ENCODE results near the gene AFF2. TPM values are rescaled to one million over a fixed set of nuclear protein-coding genes. Genes with fewer than 3 reads are reported as not detected.
"Not testable (repeated sequence)": the region's sequence is repeated elsewhere in the genome, so short reads cannot be mapped to it uniquely, and the experiment has no call there.

AFF2 gene
- total RNA-seq, 1 donor from 2014 or later, result 1.8 TPM

DNA sequence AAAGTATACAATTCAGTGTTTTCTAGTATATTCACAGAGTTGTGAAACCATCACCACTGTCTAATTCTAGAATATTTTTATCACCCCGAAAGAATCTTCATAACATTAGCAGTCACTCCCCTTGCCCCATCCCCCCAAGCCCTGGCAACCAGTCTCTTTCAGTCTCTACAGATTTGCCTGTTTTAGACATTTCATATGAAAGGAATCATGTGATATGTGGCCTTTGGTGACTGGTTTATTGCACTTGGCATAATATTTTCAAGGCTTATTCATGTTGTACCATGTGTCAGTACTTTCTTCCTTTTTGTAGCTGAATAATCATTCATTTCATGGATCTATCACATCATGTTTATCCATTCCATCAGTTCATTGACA lies 371.7 kb downstream of the AFF2 start:
- H3K4me1 Mint-ChIP-seq (ENCODE audit: low read depth), result no peaks in the 10 kb centered on the region
- no peaks in the 10 kb centered on the region for H3K36me3 Mint-ChIP-seq (ENCODE audit: low read depth)
- no peaks in the 10 kb centered on the region for H3K9me3 Mint-ChIP-seq
- H3K4me3 Mint-ChIP-seq, result no peak overlapping the region
- no peak for DNase-seq (ENCODE audit: low spot score)
- intact Hi-C loops (cut with micrococcal nuclease), result no loop called here
- H3K27me3 Mint-ChIP-seq (ENCODE audit: insufficient read depth), result no peaks in the 10 kb centered on the region
- no peak overlapping the region for H3K27ac Mint-ChIP-seq

DNA sequence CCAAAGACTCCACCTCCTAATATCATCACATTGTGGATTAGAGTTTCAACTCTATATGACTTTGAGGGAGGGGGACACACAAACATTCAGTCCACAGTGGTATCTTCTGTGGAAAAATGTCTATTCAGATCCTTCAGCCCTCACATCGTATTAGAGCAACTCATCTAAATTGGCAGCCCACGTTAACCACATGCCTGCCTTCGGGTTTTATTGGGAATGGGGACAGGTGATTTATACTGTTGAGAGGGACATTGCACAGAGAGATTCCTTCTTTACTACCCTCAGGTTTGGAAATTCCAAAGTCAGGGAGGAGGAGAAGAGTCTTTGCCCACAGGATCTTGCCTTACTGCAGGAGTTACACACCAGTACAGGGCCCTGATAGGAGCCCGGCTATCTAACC lies 372.5 kb downstream of the AFF2 start:
- H3K27me3 Mint-ChIP-seq (ENCODE audit: insufficient read depth), result no peaks in the 10 kb centered on the region
- H3K27ac Mint-ChIP-seq, result no peak overlapping the region
- DNase-seq (ENCODE audit: low spot score), result no peak
- no peak overlapping the region for H3K4me3 Mint-ChIP-seq
- H3K9me3 Mint-ChIP-seq, result no peaks in the 10 kb centered on the region
- no peaks in the 10 kb centered on the region for H3K4me1 Mint-ChIP-seq (ENCODE audit: low read depth)
- no peaks in the 10 kb centered on the region for H3K36me3 Mint-ChIP-seq (ENCODE audit: low read depth)
- intact Hi-C loops (cut with micrococcal nuclease), result no loop called here

DNA sequence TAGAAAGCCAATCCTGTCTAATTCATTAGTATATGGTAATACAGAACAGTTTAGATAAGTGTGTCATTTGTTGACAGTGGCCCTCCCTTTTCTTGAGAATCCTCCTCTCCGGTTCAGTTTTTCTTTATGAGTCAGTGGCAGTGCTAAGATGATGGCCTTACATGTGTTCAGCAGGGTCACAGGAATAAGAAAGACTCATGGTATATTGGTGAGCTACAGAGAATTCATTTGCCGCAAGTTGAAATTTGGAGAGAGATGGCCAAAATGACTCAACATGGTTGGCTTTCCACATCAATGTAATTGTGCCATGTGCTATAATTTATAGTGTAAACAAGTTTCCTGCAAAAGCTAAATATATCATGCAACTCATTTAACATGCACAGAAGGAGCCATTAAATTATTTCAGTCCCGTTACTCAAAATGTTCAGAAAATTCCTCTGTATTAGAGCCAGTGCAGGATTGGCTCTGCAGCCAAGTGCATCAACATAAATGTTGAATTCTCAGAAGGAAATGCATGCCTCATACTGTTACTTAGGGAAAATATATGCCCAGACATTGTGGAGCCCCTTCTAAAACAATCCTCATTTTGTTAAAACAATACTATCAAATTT lies 374.3 kb downstream of the AFF2 start:
- Mint-ChIP-seq H3K4me3 (no peak overlapping the region), H3K27ac (no peak overlapping the region), H3K27me3 (ENCODE audit: insufficient read depth) (no peaks in the 10 kb centered on the region), H3K36me3 (ENCODE audit: low read depth) (no peaks in the 10 kb centered on the region), H3K9me3 (no peaks in the 10 kb centered on the region), H3K4me1 (ENCODE audit: low read depth) (no peaks in the 10 kb centered on the region)
- DNase-seq (ENCODE audit: low spot score), result no peak
- intact Hi-C loops (cut with micrococcal nuclease), result no loop called here

DNA sequence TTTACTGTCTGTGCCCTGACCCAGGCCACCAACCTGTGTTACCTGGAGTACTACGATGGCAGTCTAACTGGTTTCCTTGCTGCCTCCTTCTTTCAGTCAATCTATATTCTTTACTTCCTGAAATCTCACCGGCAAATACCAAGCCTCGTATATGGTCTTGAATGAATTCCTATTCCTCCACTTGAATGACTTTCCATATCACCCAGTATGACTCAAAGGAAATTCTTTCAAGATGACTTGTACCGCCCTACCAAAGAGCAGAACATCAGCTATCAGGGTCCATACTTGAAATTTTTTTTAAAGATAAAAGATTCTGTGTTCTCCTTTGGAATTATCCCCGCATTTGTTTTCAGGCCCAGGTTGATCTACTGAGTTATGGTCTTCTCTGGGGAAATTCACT lies 378.0 kb downstream of the AFF2 start:
- intact Hi-C loops (cut with micrococcal nuclease), result no loop called here

DNA sequence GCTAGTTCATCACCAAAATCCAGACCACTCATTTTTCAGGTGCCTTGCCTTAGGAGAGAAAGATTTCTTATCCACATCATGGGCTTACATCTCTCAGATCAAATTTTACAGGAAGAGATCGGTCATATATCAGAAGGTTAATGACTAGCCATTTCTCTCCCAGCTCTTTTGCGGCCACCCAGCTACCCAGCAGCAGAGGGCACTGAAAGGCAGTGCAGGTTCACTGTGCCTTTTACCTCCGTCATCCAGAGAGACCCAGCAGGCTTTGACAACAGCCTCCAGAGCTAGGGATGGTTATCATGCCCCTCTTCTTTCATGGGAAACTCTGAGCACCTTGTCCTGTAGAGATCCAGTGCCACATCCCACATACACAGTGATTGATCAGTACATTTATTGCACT lies 384.8 kb downstream of the AFF2 start:
- Mint-ChIP-seq H3K4me1 (ENCODE audit: low read depth) (no peaks in the 10 kb centered on the region), H3K9me3 (no peaks in the 10 kb centered on the region), H3K4me3 (no peak overlapping the region), H3K27me3 (ENCODE audit: insufficient read depth) (no peaks in the 10 kb centered on the region), H3K36me3 (ENCODE audit: low read depth) (no peaks in the 10 kb centered on the region), H3K27ac (no peak overlapping the region)
- DNase-seq (ENCODE audit: low spot score), result no peak
- intact Hi-C loops (cut with micrococcal nuclease), result no loop called here

More for the DNA sequence above, 378.0 kb downstream of the AFF2 start:
- H3K27ac Mint-ChIP-seq, result no peak overlapping the region
- no peaks in the 10 kb centered on the region for H3K9me3 Mint-ChIP-seq
- no peak overlapping the region for H3K4me3 Mint-ChIP-seq
- H3K4me1 Mint-ChIP-seq (ENCODE audit: low read depth), result no peaks in the 10 kb centered on the region
- H3K36me3 Mint-ChIP-seq (ENCODE audit: low read depth), result no peaks in the 10 kb centered on the region
- no peak for DNase-seq (ENCODE audit: low spot score)
- H3K27me3 Mint-ChIP-seq (ENCODE audit: insufficient read depth), result no peaks in the 10 kb centered on the region

DNA sequence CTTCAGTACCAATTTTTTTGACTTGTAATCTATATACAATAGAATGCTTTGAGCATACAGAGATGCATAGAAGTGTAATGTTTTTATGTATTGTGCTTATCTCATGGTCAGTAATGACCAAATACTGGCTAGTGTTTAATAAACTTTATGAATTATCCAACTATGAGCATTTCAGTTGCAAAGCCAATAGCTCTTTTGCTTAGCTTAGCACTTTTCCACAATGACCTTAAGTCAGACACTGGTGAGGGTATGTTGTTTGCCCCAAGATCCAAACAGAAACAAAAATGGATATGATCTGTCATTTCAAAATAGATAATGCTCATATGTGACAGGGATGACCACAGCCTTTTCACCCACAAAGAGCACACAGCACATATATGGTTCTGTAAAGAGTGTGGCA lies 393.0 kb downstream of the AFF2 start:
- no peaks in the 10 kb centered on the region for H3K27me3 Mint-ChIP-seq (ENCODE audit: insufficient read depth)

DNA sequence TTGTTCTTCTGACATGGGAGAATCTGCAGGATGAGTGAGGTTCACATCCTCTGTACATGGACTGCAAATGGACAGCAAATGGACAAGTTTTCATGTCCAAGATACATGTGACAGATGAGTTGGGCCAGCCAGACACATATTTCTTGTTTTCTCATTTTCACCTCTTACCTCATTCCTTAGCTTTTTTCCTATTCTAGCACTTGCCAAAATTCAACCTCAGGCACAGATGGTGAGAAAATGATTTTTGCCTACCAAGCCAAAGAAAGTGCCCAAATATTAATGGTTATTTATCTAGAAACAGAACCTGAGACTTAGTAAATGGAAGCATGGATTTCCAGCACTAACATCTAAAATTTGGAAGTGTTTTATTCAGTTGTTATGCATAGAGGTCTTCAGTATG lies 402.2 kb downstream of the AFF2 start:
- Mint-ChIP-seq H3K9me3 (peaks cover 9% of the 10 kb centered on the region), H3K27me3 (ENCODE audit: insufficient read depth) (no peaks in the 10 kb centered on the region), H3K27ac (no peak overlapping the region), H3K4me3 (no peak overlapping the region), H3K36me3 (ENCODE audit: low read depth) (no peaks in the 10 kb centered on the region), H3K4me1 (ENCODE audit: low read depth) (no peaks in the 10 kb centered on the region)
- no peak for DNase-seq (ENCODE audit: low spot score)
- intact Hi-C loops (cut with micrococcal nuclease), result no loop called here

More for the DNA sequence above, 393.0 kb downstream of the AFF2 start:
- intact Hi-C loops (cut with micrococcal nuclease), result no loop called here
- H3K4me3 Mint-ChIP-seq, result no peak overlapping the region
- H3K36me3 Mint-ChIP-seq (ENCODE audit: low read depth), result no peaks in the 10 kb centered on the region
- H3K4me1 Mint-ChIP-seq (ENCODE audit: low read depth), result no peaks in the 10 kb centered on the region
- H3K9me3 Mint-ChIP-seq, result no peaks in the 10 kb centered on the region
- no peak overlapping the region for H3K27ac Mint-ChIP-seq
- no peak for DNase-seq (ENCODE audit: low spot score)

DNA sequence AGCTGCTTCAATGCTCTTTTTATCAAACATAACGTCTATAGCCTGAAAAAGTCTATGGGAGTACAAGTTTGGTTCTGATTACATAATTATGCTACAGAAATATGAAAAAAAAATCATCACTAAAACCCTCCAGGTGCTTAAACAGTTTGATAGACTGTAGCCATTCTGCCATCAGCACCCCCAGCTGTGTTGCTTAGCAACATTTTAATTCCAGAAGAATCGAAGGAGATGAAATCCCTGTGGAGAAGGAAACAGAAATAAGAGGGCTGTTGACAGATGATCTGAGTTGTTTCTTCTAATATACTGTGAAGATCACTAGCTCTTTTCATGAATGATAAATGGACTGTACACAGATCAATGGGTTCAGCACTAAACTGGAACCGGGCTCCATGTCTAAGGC lies 402.8 kb downstream of the AFF2 start:
- no peak for DNase-seq (ENCODE audit: low spot score)
- intact Hi-C loops (cut with micrococcal nuclease), result no loop called here
- Mint-ChIP-seq H3K4me3 (no peak overlapping the region), H3K27me3 (ENCODE audit: insufficient read depth) (no peaks in the 10 kb centered on the region), H3K36me3 (ENCODE audit: low read depth) (no peaks in the 10 kb centered on the region), H3K27ac (no peak overlapping the region), H3K9me3 (peaks cover 9% of the 10 kb centered on the region), H3K4me1 (ENCODE audit: low read depth) (no peaks in the 10 kb centered on the region)

DNA sequence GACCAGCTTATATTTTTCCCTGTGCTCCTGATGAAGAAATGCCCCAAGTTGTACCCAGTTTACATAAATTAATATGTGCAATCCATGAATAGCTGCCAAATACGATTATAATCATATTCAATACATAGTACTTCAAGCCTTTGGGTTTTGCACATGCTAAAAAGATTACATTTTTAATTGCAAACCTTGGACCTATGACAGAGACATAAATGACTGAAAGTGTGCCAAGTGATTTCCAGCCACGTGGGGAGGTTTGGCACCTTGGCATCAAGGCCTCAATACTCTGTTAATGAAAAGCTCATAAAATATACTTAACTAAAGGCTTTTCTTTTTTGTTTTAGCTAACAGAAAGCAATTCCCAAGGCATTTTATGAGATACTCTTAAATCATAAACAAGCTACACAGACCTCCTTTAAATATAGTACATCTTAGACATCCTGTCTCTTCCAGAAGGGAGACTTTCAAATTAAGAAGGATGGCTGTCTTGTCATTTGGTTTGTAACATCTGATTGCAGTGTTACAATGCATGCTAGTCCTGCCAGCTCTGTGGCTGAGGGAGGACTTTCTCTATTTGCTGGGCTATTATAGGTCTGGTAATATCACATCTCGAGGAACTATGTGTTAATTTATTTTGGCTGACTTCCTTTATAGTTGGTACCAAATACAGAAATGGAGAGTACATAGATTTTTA lies 404.1 kb downstream of the AFF2 start:
- DNase-seq (ENCODE audit: low spot score), result no peak
- Mint-ChIP-seq H3K27ac (no peak overlapping the region), H3K27me3 (ENCODE audit: insufficient read depth) (no peaks in the 10 kb centered on the region), H3K36me3 (ENCODE audit: low read depth) (no peaks in the 10 kb centered on the region), H3K4me1 (ENCODE audit: low read depth) (no peaks in the 10 kb centered on the region), H3K9me3 (peaks cover 9% of the 10 kb centered on the region), H3K4me3 (no peak overlapping the region)
- intact Hi-C loops (cut with micrococcal nuclease), result no loop called here

DNA sequence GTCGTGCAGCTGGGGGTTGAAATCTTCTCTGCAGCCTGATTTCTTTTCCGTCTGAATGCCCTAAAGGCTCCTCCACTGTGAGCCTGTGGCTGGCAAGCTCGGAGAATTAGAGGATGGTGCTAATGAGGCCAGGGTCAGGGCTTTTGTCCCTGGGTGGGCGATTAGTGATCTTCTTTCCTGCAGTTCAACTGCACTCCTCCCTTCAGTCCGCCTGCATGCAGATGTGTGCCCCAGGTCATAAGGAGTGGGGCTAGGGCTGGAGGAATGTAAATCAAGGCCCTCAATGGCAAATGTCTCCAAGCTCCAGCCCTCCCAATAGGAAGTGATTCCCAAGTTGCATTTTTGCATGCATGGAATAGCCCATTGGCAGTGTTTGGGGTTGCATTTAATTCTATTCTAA lies 405.0 kb downstream of the AFF2 start:
- H3K4me3 Mint-ChIP-seq, result no peak overlapping the region

DNA sequence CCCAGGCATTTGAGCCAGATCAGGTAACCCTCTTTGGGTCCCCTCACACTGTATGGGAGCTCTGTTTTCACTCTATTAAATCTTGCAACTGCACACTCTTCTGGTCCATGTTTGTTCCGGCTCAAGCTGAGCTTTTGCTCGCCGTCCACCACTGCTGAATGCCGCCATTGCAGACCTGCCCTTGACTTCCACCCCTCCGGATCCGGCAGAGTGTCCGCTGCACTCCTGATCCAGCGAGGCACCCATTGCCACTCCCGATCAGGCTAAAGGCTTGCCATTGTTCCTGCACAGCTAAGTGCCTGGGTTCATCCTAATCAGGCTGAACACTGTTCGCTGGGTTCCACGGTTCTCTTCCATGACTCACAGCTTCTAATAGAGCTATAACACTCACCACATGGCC lies 406.2 kb downstream of the AFF2 start:
- DNase-seq (ENCODE audit: low spot score); H3K36me3 Mint-ChIP-seq (ENCODE audit: low read depth); H3K9me3 Mint-ChIP-seq; H3K27ac Mint-ChIP-seq; intact Hi-C loops (cut with micrococcal nuclease); H3K27me3 Mint-ChIP-seq (ENCODE audit: insufficient read depth); H3K4me3 Mint-ChIP-seq; H3K4me1 Mint-ChIP-seq (ENCODE audit: low read depth): not testable (repeated sequence)

More for the DNA sequence above, 405.0 kb downstream of the AFF2 start:
- Mint-ChIP-seq H3K27ac (no peak overlapping the region), H3K9me3 (peaks cover 9% of the 10 kb centered on the region), H3K27me3 (ENCODE audit: insufficient read depth) (no peaks in the 10 kb centered on the region), H3K36me3 (ENCODE audit: low read depth) (no peaks in the 10 kb centered on the region), H3K4me1 (ENCODE audit: low read depth) (no peaks in the 10 kb centered on the region)
- intact Hi-C loops (cut with micrococcal nuclease), result no loop called here
- no peak for DNase-seq (ENCODE audit: low spot score)

DNA sequence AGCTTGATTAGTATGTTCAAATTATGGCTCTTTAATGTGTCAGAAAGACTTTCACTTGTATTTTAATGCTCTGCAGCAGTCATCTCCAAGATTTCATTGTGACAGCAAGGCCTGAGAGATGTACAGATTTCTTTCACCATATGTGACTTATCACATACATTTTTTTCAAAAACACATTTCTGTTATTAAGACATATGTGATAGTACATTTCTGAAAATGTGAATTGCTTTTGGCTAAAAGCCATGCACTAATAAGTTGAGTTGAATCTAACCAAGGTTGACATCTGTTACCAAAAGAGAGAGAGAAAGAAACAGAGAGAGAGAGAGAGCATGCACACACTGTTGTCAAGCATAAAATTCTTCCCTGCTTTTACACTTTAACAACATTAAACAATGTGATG lies 409.3 kb downstream of the AFF2 start:
- Mint-ChIP-seq H3K27me3 (ENCODE audit: insufficient read depth) (no peaks in the 10 kb centered on the region), H3K4me1 (ENCODE audit: low read depth) (no peaks in the 10 kb centered on the region), H3K4me3 (no peak overlapping the region), H3K27ac (no peak overlapping the region), H3K9me3 (peaks cover 9% of the 10 kb centered on the region), H3K36me3 (ENCODE audit: low read depth) (no peaks in the 10 kb centered on the region)
- intact Hi-C loops (cut with micrococcal nuclease), result no loop called here
- no peak for DNase-seq (ENCODE audit: low spot score)

DNA sequence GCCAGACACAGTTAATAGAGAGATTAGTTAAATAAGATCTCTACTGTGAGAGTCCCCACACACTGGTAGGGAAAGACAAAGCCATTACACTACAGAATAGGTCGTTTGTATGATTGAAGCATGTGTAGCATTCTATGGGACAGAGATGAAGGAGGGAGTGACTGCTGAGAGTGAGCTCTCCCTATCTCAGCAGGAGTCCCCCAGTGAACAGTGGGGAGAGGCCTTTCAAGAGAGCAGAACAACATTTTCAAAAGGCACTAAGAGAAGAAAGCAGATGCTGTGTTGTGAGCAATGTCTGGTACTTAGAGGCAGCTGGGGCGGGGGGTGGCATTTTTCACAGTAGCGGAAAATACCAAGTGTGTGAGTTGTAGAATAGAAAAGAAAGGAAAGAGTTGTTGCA lies 413.6 kb downstream of the AFF2 start:
- DNase-seq (ENCODE audit: low spot score), result no peak
- Mint-ChIP-seq H3K4me3 (no peak overlapping the region), H3K27me3 (ENCODE audit: insufficient read depth) (no peaks in the 10 kb centered on the region), H3K36me3 (ENCODE audit: low read depth) (no peaks in the 10 kb centered on the region), H3K4me1 (ENCODE audit: low read depth) (no peaks in the 10 kb centered on the region), H3K27ac (no peak overlapping the region), H3K9me3 (no peaks in the 10 kb centered on the region)
- intact Hi-C loops (cut with micrococcal nuclease), result no loop called here

DNA sequence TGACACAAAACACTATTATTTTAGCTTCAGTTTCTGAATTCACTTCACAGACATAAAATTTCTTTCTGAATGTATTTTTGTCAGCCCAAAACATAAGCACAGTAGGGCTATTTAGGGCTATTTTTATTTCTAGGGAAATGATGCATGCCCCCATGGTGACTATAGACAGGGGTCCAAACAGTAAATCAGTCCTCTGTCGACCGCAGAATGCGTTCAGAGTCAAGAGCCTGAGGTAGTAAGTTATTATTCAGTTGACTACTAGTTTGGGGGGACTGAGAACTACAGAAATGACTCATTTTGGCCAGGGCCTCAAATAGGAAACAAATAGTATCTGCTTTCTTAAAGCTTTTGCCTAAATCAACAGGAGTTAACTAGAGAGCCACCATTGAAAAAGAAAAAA lies 414.4 kb downstream of the AFF2 start:
- Mint-ChIP-seq H3K9me3 (no peaks in the 10 kb centered on the region), H3K4me1 (ENCODE audit: low read depth) (no peaks in the 10 kb centered on the region), H3K27ac (no peak overlapping the region), H3K27me3 (ENCODE audit: insufficient read depth) (no peaks in the 10 kb centered on the region), H3K4me3 (no peak overlapping the region), H3K36me3 (ENCODE audit: low read depth) (no peaks in the 10 kb centered on the region)
- DNase-seq (ENCODE audit: low spot score), result no peak
- intact Hi-C loops (cut with micrococcal nuclease), result no loop called here

Measured in activated T-helper 1 cell treated with anti-CD3 and anti-CD28 coated beads, Interleukin-12 subunit alpha, Interleukin-12 subunit beta, Interleukin-2, Interleukin-4 antibody, amounts not matched to agents 30 ng/mL and 10 ng/mL and 1 ng/mL, durations not matched to agents 14 hours and 24 hours and 36 hours (primary cell).